Esophagus muscularis mucosa (tissue), 4 donors: ENCODE data around the gene PKP1.
"Not testable (repeated sequence)": the region's sequence is repeated elsewhere in the genome, so short reads cannot be mapped to it uniquely, and the experiment has no call there.

Experiments used
- EP300 ChIP-seq: sonication (generic); formaldehyde crosslinking; IDR thresholded peaks from one replicate; pipeline ENCODE4 v1.6.1; 2017; ENCODE audit warnings: antibody characterized with exemption
- POLR2A ChIP-seq: fragments of 450-650 bp; IDR thresholded peaks from one replicate; pipeline ENCODE4 v1.6.1; 2017; ENCODE audit warnings: antibody characterized with exemption, moderate library complexity, mild to moderate bottlenecking, low read depth
- TF ChIP-seq, protein P1 (sequence below), 3 experiments: fragments of 200-600 bp in 2 of 3; fragments of 450-650 bp in 1 of 3; sonication (generic) in 2 of 3; IDR thresholded peaks; one replicate each; pipeline ENCODE4 v1.5.1; 2017 to 2019; ENCODE audit warnings: antibody characterized with exemption in 3 of 3, mild to moderate bottlenecking in 2 of 3, moderate library complexity in 1 of 3

- TF ChIP-seq POLR2A, EP300: not testable (repeated sequence)
- TF ChIP-seq, protein P1, sequence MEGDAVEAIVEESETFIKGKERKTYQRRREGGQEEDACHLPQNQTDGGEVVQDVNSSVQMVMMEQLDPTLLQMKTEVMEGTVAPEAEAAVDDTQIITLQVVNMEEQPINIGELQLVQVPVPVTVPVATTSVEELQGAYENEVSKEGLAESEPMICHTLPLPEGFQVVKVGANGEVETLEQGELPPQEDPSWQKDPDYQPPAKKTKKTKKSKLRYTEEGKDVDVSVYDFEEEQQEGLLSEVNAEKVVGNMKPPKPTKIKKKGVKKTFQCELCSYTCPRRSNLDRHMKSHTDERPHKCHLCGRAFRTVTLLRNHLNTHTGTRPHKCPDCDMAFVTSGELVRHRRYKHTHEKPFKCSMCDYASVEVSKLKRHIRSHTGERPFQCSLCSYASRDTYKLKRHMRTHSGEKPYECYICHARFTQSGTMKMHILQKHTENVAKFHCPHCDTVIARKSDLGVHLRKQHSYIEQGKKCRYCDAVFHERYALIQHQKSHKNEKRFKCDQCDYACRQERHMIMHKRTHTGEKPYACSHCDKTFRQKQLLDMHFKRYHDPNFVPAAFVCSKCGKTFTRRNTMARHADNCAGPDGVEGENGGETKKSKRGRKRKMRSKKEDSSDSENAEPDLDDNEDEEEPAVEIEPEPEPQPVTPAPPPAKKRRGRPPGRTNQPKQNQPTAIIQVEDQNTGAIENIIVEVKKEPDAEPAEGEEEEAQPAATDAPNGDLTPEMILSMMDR (IDR thresholded peaks at IDR 0.05), result not testable (repeated sequence)
These were observed 43.7 kb upstream of the PKP1 start for GRCh38 chr1:201239646-201240045.
